ENCODE measurements around the gene PHLDB3. TPM values are rescaled to one million over a fixed set of nuclear protein-coding genes. Genes with fewer than 3 reads are reported as not detected.

The PHLDB3 gene
- polyA plus RNA-seq, 1 of the 3 experiments (the other 2 are of a cell fraction), result 15.6 TPM

GRCh38 chr19:43469160-43469480, 35.4 kb downstream of the PHLDB3 start:
- no peaks in the 10 kb centered on the region for H4K20me1 ChIP-seq (ENCODE audit: insufficient read depth)
- ChIA-PET POLR2A (no interaction called here), CTCF (interaction anchor here (2.5 kb wide), 1 partner anchor 22 kb away, joined by 9 read pairs; no protein-coding TSS in a partner anchor)
- no peaks in the 10 kb centered on the region for H3K36me3 ChIP-seq (replicated peaks in 1 of 2; ENCODE audit: control insufficient read depth in 1 of 2, insufficient read depth in 2 of 2, low read length in 1 of 2)
- 20% methylated on average over 1 of the region's 1 CpG for WGBS (ENCODE audit: low lambda C conversion rate)
- peaks cover under 1% of the 10 kb centered on the region for H3F3A ChIP-seq (replicated peaks; ENCODE audit: insufficient read depth)
- H3K9me2 ChIP-seq, result no peaks in the 10 kb centered on the region
- peaks cover 0 to 5% of the 10 kb centered on the region in 2 experiments; a peak in 1 of 4 replicates for H3K4me1 ChIP-seq (ENCODE audit: control insufficient read depth in 1 of 2, insufficient read depth in 2 of 2, low read depth in 1 of 2, low read length in 1 of 2)
- no peak overlapping the region for H2AFZ ChIP-seq (ENCODE audit: low read depth)
- H3K9me3 ChIP-seq, result no peaks in the 10 kb centered on the region
- H3K4me2 ChIP-seq, result no peak overlapping the region
- no peak for TF ChIP-seq EZH2phosphoT487 (IDR thresholded peaks at IDR 0.05; ENCODE audit: borderline replicate concordance, low read depth)
- TF ChIP-seq MXI1 (IDR thresholded peaks at IDR 0.05; ENCODE audit: low read depth, low read length), result no peak
- TF ChIP-seq FOXM1 (IDR thresholded peaks at IDR 0.05; ENCODE audit: low read depth), result no peak
- TF ChIP-seq EP300 (IDR thresholded peaks at IDR 0.05; ENCODE audit: borderline replicate concordance in 1 of 2, low read depth in 1 of 2, low read length in 1 of 2), result no peak
- no peak for TF ChIP-seq TCF12 (IDR thresholded peaks at IDR 0.05)
- no peak for TF ChIP-seq CHD2 (IDR thresholded peaks at IDR 0.05; ENCODE audit: low read length, partially characterized antibody)
- TF ChIP-seq ELF1 (IDR thresholded peaks at IDR 0.05), result no peak
- TF ChIP-seq TEAD4 (IDR thresholded peaks at IDR 0.05; ENCODE audit: borderline replicate concordance, insufficient read depth), result no peak
- no peak for TF ChIP-seq TAF1 (IDR thresholded peaks at IDR 0.05; ENCODE audit: borderline replicate concordance, low read depth, low read length)
- no peak for TF ChIP-seq SMC3 (IDR thresholded peaks at IDR 0.05; ENCODE audit: low read depth, low read length)
- TF ChIP-seq FOXJ3 (CRISPR knock-in tag; IDR thresholded peaks at IDR 0.05), result no peak
- no peak for TF ChIP-seq RXRA (IDR thresholded peaks at IDR 0.05; ENCODE audit: borderline replicate concordance, low read depth)
- TF ChIP-seq POLR2AphosphoS5 (IDR thresholded peaks at IDR 0.05; ENCODE audit: low read depth, low read length), result no peak
- TF ChIP-seq RCOR1 (IDR thresholded peaks at IDR 0.05; ENCODE audit: low read length), result no peak
- TF ChIP-seq PBX3 (IDR thresholded peaks at IDR 0.05), result no peak
- TF ChIP-seq GABPA (IDR thresholded peaks at IDR 0.05; ENCODE audit: low read depth), result no peak
- no peak for TF ChIP-seq USF2 (IDR thresholded peaks at IDR 0.05; ENCODE audit: borderline replicate concordance, low read depth, low read length)
- TF ChIP-seq REST (IDR thresholded peaks at IDR 0.05; ENCODE audit: low read depth, low read length), result no peak
- no peak for TF ChIP-seq MEF2A (IDR thresholded peaks at IDR 0.05; ENCODE audit: borderline replicate concordance, low read depth)
- TF ChIP-seq USF1 (IDR thresholded peaks at IDR 0.05; ENCODE audit: borderline replicate concordance, low read depth), result no peak
- H3K4me3 ChIP-seq (ENCODE audit: low read depth in 2 of 2, low read length in 1 of 2), result no peak overlapping the region
- no peak overlapping the region for H3K9ac ChIP-seq
- H3K27ac ChIP-seq (ENCODE audit: low read depth in 2 of 2, low read length in 1 of 2), result no peak overlapping the region
- DNase-seq, result no peak
- no peaks in the 10 kb centered on the region for H3K79me2 ChIP-seq (ENCODE audit: insufficient read depth)
- H3K27me3 ChIP-seq (ENCODE audit: insufficient read depth), result no peaks in the 10 kb centered on the region

All from SK-N-SH (cell line).